ENCODE results near the gene CIT.
"Not testable (repeated sequence)": the region's sequence is repeated elsewhere in the genome, so short reads cannot be mapped to it uniquely, and the experiment has no call there.

CIT gene

GRCh38 chr12:119911182-119911581, 34.1 kb upstream of the CIT start:
- no peak overlapping the region for H3K4me3 ChIP-seq (ENCODE audit: low read length)
- TF ChIP-seq CTCF (conservative IDR thresholded peaks at IDR 0.05; ENCODE audit: low read length) = no peak
- DNase-seq (ENCODE audit: low read depth) = peak; percentile 16

GRCh38 chr12:119910586-119910985, 33.5 kb upstream of the CIT start:
- no peak for TF ChIP-seq CTCF (conservative IDR thresholded peaks at IDR 0.05; ENCODE audit: low read length)
- DNase-seq (ENCODE audit: low read depth) = no peak
- no peak overlapping the region for H3K4me3 ChIP-seq (ENCODE audit: low read length)

- DNase-seq (ENCODE audit: low read depth) = peak; percentile 70
- H3K4me3 ChIP-seq (ENCODE audit: low read length) = no peak overlapping the region
- TF ChIP-seq CTCF (conservative IDR thresholded peaks at IDR 0.05; ENCODE audit: low read length) = peak; percentile 99
These were observed 25.0 kb upstream of the CIT start for GRCh38 chr12:119902084-119902509.

GRCh38 chr12:119901670-119902069, 24.6 kb upstream of the CIT start:
- DNase-seq (ENCODE audit: low read depth) = no peak
- TF ChIP-seq CTCF (conservative IDR thresholded peaks at IDR 0.05; ENCODE audit: low read length) = no peak
- no peak overlapping the region for H3K4me3 ChIP-seq (ENCODE audit: low read length)

- no peak for TF ChIP-seq CTCF (conservative IDR thresholded peaks at IDR 0.05; ENCODE audit: low read length)
These were observed 17.8 kb upstream of the CIT start for GRCh38 chr12:119894916-119895315.

GRCh38 chr12:119892611-119893010, 15.5 kb upstream of the CIT start:
- not testable (repeated sequence) for DNase-seq (ENCODE audit: low read depth); H3K4me3 ChIP-seq (ENCODE audit: low read length)

More at GRCh38 chr12:119894916-119895315, 17.8 kb upstream of the CIT start:
- DNase-seq (ENCODE audit: low read depth) = no peak
- no peak overlapping the region for H3K4me3 ChIP-seq (ENCODE audit: low read length)

GRCh38 chr12:119885549-119885948, 8.4 kb upstream of the CIT start:
- H3K4me3 ChIP-seq (ENCODE audit: low read length) = no peak overlapping the region
- TF ChIP-seq CTCF (conservative IDR thresholded peaks at IDR 0.05; ENCODE audit: low read length) = no peak
- no peak for DNase-seq (ENCODE audit: low read depth)

GRCh38 chr12:119883791-119884190, 6.7 kb upstream of the CIT start:
- not testable (repeated sequence) for H3K4me3 ChIP-seq (ENCODE audit: low read length); DNase-seq (ENCODE audit: low read depth)

All from AG10803 (cell line).